PFSK-1 (cell line): ENCODE results near the gene STAM2.

ENCODE experiments used
- FOXP2 ChIP-seq: optimal IDR thresholded peaks from 2 replicates; pipeline ENCODE3; 2011; ENCODE audit warnings: borderline replicate concordance, control low read depth, inconsistent platforms; ENCODE audit not compliant: insufficient read depth; ENCODE audit errors: extremely low read length, extremely low read depth
- POLR2AphosphoS5 ChIP-seq: IDR thresholded peaks from 2 replicates; pipeline ENCODE4 v1.6.1; 2012; ENCODE audit warnings: low read depth, mild to moderate bottlenecking, control low read depth, low read length, moderate library complexity
- REST ChIP-seq, 2 experiments: IDR thresholded peaks; 2 replicates each; pipeline versions ENCODE4 v1.6.1 to v1.8.0; 2011 to 2012; ENCODE audit warnings: low read depth in 2 of 2, low read length in 2 of 2, control low read depth in 1 of 2, inconsistent platforms in 1 of 2, mild to moderate bottlenecking in 1 of 2, moderate library complexity in 1 of 2; ENCODE audit not compliant: insufficient read depth in 1 of 2
- SIN3A ChIP-seq: IDR thresholded peaks from 2 replicates; pipeline ENCODE4 v1.6.1; 2012; ENCODE audit warnings: mild to moderate bottlenecking, low read length, moderate library complexity, borderline replicate concordance; ENCODE audit not compliant: insufficient read depth
- TAF1 ChIP-seq: IDR thresholded peaks from 2 replicates; pipeline ENCODE4 v1.6.1; 2012; ENCODE audit warnings: low read length, control low read depth, borderline replicate concordance; ENCODE audit not compliant: insufficient read depth

STAM2 gene

DNA sequence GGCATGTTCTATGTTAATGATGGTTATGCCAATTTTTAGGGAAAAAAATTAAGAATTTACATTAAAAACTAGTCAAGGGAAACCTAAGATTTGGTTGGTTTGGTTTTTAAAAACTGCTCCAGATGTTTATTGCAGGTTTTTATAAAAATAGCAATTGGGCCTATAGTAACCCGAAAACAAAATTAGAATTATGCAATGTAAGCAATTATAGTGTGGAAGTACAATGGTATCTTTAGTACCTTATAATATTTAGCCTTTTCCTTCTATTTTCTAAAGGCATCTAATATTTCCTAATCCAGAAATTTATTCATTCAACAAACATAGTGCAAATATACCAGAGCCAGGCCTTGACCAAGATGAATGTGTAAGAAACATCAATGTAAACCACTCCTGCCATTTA lies 104.0 kb downstream of the STAM2 start:
- no peak for TF ChIP-seq FOXP2
- no peak for TF ChIP-seq SIN3A
- TF ChIP-seq REST (IDR thresholded peaks at IDR 0.05; ENCODE audit: insufficient read depth in 1 of 2, low read depth in 2 of 2, low read length in 2 of 2), result no peak
- no peak for TF ChIP-seq TAF1
- TF ChIP-seq POLR2AphosphoS5, result no peak

DNA sequence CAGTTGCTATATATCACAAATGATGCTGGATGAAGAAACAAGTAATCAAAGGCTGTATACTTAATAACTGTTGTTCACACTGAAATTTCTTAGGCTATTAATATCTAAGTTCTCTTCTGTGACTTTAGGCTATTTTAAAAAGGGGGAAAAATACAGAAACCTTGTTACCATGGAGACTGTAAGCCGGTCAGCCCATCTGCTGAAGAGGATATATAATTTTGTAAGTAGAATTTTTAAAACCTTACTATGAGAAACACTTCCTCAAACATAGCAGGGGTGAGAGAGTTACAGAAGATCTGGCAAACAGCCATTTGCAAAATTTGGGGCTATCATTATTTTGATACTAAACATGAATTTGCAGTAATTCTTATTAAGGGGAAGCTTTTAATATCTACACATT lies 104.5 kb downstream of the STAM2 start:
- TF ChIP-seq TAF1, result no peak
- TF ChIP-seq REST (IDR thresholded peaks at IDR 0.05; ENCODE audit: insufficient read depth in 1 of 2, low read depth in 2 of 2, low read length in 2 of 2), result no peak
- TF ChIP-seq POLR2AphosphoS5, result no peak
- no peak for TF ChIP-seq FOXP2
- no peak for TF ChIP-seq SIN3A

DNA sequence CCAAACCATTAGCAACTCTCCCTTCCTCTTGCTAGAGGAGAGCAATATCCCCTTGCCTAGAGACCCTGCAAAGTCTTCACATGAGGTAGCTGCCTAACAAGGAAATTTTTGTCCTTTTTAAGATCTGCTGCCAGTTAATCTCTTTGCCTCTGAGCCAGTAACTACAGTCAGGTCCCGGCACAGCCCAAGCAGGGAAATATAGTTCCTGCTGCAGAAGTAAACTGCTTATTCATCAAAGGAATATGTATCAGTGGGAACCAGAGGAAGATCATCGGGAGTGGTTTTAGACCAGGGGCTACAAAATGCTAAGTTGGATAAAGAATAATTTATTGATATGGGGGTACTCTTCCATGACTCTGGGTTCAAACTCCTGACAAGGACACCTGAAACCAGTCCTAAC lies 107.3 kb downstream of the STAM2 start:
- TF ChIP-seq POLR2AphosphoS5, result no peak
- no peak for TF ChIP-seq FOXP2

DNA sequence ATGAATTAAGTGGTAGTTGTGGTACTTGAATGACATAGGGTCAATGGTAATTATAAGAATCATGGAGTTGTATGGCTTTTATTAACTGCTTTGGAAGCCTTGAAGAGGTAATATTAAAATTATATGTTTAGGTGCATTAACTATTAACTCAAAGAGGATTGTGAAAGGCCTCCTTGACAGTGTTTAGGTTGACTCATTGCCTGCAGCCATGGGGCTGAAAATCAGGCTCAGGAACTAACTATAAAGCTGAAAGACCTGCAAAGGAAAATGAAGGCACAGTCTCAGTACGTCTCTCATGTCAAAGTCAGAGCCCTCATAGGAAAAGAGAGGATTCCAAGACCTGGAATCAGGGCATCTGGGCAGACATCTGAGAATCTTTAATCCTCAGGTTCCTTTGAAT lies 107.7 kb downstream of the STAM2 start:
- no peak for TF ChIP-seq REST (IDR thresholded peaks at IDR 0.05; ENCODE audit: insufficient read depth in 1 of 2, low read depth in 2 of 2, low read length in 2 of 2)
- TF ChIP-seq POLR2AphosphoS5, result no peak
- TF ChIP-seq SIN3A, result no peak
- TF ChIP-seq TAF1, result no peak
- TF ChIP-seq FOXP2, result no peak
